GM21423 (cell line): ENCODE measurements around the gene RPL10.
A peak's percentile ranks its signal among the peaks of the same experiment; 100 is the strongest.
"Not testable (repeated sequence)": the region's sequence is repeated elsewhere in the genome, so short reads cannot be mapped to it uniquely, and the experiment has no call there.

Experiments
- ATAC-seq: cut with Tn5 transposase; IDR thresholded peaks from one replicate; pipeline ENCODE4 v1.9.1; 2021; ENCODE audit warnings: mild to moderate bottlenecking, moderate library complexity; ENCODE audit not compliant: unreplicated experiment

The RPL10 gene

DNA sequence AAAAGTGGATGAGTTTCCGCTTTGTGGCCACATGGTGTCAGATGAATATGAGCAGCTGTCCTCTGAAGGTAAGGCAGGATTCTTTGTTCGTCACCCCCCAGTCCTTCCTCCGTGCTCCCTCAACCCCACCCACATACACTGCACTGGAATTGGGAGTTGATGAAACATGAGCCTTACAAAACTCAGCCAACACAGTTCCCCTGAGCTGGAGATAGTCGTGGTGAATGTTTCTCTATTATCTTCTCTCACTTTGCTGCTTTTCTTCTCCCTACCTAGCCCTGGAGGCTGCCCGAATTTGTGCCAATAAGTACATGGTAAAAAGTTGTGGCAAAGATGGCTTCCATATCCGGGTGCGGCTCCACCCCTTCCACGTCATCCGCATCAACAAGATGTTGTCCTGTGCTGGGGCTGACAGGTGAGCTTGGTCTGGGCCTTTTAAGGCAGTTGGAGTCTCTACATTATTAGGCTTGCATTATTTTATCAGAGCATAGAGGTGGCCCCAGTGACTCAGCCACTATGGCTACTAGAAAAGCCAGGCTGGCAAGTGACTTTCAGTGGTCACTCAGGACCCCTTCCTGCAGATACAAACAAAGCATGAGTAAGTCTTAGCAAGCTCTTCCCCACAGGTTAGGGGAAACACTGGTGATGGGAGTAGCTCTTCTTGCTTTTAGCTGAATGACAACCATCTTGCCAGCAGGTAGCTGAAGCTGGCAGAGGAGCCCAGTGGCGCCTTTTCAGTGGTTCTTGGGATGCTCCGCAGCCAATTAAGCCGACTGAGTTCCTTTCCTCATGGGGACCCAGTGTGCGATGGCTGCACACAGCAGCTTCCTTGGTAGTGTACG, 1.6 kb downstream of the RPL10 start:
- ATAC-seq = no peak

DNA sequence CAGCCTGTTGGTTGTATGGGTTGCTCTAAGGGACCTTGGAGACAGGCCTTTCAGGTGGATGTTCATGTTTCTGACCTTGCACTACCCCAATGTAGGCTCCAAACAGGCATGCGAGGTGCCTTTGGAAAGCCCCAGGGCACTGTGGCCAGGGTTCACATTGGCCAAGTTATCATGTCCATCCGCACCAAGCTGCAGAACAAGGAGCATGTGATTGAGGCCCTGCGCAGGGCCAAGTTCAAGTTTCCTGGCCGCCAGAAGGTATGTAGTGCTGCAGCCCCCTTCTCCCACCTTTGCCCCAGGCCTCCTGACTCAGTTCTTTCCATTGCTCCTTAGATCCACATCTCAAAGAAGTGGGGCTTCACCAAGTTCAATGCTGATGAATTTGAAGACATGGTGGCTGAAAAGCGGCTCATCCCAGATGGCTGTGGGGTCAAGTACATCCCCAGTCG, 2.2 kb downstream of the RPL10 start:
- ATAC-seq = not testable (repeated sequence)

DNA sequence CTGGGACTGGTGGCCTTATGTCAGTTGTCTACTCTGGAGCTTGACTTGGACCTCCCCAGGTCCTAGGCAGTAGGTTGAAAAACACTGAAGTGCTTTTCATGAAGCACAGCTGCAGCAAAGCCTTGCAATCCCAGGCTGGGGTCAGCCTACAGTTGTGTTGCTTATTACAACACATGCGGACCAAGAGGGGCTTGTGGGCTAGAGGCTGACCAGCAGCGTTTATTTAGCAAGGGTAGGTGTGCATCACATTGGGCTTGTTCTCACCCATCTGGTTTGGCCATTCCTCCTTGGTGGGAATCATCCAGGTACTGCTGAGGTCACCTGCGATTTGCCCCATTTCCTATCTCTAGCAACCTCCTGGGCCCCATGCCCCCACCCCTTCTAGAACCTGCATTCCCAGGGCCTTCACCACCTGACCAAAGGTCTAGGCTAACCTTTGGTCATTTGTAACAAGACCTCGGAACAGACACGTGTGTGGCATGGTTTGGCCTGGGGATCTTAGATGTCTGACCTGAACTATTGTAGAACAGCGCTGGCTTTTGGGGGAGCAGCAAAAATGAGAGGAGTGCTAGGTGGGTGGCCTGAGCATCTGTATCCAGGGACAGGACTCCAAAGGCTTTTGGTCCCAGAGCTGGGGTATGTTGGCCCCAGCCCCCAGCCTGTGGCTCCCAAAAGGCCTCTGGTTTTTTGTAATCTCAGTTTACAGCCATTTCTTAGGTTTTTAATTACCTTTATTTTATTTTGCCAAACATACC, 3.0 kb downstream of the RPL10 start:
- ATAC-seq = no peak

DNA sequence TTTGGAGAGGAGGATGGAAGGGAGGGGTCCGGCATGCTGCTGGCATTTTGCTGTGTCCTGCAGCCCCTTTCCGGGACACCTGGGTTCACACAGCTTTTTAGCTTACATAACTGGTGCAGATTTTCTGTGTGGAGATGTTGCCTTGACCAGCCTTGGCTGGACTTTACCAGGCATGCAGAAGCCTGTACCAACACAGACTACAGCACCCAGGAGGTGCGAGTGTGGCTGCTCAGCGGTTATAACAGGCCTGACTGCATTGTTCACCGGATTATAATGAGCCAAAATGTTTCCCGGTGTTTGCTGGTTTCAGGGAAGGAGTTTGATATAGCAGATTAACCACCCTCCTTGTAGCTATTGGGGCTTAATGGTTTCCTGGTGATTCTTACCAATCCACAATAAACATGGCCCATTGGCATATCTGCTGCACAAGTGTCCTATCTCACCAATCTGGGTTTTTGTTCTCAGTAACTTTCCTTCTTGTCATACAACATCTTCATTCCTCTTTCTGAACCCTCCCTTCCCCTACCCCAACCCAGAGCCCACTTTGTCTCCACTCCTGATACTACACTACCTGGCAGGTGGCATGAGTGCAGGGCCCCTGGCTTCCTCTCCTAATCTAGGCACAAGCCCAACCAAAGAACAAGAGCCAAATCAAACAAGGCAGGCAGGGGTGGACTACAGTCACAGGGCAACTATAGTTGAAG, 3.9 kb downstream of the RPL10 start:
- ATAC-seq = no peak

DNA sequence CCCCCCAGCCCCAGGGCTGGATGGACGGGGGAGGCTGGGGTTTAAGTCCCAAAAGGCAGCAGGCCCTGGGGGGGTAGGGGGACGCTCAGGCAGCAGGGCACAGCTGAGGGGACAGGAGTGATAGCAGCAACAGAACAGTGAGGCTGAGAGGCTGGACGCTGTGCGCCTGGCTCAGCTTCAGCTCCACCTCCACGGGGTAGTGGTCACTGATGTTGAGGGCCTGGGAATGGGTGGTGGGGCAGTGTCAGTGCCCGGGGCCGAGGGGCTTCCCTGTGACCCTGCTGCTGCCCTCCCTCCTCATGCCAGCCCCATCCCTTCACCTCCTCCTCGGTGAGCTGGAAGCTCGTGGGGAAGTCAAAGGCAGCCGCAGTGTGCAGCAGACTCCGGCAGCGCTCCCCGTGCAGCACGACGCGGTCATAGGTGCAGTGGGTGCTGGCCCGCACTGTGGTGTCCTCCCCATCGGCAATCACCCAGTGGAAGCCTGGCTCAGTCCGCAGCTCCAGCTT, 4.5 kb downstream of the RPL10 start:
- ATAC-seq = no peak

DNA sequence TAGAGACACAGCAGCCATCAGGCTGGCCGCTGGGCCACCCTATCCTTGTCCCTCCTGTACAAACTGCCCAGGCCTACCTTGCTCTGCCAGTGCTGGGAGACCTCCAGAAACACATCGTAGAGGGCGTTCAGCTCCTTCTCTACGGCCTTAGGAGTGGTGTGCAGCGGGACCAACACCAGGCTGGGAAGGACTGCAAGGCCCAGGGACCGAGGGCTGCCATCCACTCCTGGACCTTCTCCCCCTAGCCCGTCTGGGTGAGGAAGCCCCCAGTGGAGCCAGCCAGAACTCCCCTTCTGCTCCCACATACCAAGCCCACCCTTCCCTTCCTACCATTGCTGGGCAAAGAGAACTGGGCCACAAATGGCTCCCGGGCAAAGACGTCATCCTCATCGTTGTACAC, 5.0 kb downstream of the RPL10 start:
- ATAC-seq = no peak

DNA sequence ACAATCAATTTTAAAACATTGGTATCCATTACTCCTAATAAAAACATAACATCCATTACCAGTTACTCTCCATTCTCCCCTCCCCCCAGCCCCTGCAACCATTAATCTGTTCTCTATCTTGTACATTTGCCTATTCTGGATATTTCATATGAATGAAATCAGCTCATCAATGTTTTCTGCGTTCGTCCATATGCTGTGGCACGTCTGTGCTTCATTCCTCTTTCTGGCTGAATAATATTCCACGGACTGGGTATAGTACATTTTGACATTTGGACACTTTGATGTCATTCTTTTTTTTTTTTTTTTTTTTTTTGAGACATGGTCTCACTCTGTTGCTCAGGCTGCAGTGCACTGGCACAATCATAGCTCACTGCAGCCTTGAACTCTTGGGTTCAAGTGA, 5.7 kb downstream of the RPL10 start:
- no peak for ATAC-seq

DNA sequence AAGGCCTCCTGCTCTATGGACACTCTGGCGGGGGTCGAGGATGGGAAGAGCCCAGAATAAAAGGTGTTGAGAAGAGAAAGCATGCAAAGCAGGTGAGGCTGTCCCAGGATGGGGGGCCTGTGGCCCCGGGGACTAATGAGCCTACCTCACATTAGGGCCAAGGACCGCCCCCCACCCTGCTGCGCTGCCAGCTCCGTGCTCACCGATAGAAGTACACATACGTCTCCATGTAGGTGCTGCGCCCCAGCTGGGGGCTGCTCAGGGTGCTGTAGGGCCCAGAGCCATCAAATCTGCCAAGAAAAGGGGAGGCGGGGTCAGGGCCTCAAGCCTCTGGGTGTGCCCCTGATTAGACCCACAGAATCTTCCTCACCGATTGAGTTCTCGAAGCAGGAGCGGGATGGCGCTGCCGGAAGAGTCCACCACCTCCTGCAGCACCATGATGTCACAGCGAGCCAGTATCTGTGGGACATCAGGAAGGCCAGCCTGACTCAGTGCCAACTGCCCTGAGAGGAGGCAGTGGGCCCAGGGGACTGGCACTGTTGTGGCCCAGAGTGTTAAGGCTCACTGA, 6.5 kb downstream of the RPL10 start:
- ATAC-seq = no peak

DNA sequence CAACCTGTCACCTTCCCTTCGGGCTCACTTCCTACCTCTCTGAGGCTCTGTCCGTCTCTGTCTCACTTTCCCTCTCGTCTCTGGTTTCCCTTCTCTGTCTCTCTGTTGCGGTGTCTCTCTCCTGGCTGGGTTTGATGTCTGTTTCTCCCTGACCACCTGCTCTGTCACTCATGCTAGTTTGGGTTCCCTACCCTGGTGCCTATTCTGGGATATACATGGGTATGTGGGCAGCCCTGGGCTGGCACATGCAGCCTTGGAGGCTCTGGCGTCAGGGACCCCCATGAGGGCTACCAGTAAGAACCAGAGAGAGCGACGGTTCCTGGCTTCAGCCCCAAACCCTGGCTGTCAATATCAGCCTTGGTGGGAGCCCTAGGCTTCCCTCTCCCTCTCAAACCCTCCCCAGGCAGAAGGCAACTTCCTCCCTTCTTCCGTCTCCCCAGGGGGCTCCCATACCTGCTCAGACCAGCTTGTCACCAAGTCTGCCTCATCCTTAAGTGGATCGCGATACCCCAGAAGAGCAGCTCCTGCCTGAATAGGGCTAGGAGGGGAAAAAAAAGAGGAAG, 10.6 kb downstream of the RPL10 start:
- no peak for ATAC-seq

DNA sequence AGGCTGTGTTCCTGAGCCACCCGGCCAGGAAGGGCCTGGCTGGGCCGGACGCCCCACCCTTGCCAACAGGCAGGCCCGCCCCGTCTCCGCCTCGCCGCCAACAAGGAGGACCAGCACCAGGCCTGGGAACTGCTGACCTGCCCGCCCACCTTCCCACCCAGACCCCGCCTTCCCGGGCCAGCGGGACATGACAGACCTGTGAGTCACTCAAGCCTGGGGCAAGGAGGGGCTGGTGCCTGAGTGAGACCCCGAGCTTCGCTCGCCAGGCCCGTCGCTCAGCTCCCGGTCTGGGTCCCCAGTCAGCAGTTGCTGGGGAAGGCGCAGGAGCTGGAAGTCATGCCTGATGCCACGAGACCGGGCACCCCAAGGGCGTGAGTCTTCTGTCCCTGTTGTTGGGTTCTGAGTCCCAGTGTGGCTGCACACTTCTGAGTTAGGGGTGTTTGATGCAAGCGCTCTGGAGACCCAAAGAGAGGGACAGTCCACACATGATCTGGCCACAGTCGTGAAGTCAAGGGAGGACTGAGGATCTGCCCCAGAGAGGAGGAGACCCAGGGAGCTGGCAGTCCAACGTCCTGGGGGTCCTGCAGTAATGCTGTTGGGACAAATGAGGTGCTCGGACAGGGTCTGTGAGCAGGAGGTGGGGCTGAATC, 11.2 kb downstream of the RPL10 start, which contains the start of gene DNASE1L1:
TSS of gene DNASE1L1 (minus strand) at position 33 of the 650 bp plus-strand sequence. CDS start 3,686 bp downstream, outside the sequence.
- no peak for ATAC-seq

DNA sequence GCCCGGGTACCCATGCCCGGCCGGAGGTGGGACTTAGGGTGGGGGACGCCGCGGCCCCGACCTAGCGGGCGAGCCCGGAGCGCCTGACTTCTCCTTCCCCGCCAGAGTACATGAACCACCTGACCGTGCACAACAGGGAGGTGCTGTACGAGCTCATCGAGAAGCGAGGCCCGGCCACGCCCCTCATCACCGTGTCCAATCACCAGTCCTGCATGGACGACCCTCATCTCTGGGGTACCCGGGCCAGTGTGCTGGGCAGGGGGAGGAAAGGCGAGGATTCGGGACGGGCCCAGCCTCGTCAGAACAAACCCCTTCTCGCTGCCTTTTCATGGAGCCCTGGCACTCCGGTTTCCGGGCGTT, 13.8 kb downstream of the RPL10 start:
- ATAC-seq = peak; percentile 48

DNA sequence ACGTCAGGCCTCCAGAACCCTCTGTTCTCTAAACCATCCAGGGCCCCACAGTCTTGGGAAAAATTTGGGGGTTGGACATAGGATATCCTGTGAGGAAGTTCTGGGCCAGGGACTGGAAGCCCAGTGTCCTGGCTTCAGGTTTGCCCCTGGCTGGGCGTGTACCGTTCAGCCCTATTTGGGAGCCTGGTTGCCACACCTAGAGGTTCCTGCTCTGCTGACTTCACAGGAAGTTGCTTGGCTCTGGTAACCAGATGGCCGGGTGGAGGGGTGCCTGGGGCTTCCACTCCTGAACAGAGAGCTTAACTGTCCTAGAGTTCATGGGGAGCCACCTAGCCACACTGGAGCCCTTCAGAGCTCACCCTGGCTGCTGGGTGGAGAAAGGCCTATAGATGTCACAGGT, 14.3 kb downstream of the RPL10 start:
- no peak for ATAC-seq

DNA sequence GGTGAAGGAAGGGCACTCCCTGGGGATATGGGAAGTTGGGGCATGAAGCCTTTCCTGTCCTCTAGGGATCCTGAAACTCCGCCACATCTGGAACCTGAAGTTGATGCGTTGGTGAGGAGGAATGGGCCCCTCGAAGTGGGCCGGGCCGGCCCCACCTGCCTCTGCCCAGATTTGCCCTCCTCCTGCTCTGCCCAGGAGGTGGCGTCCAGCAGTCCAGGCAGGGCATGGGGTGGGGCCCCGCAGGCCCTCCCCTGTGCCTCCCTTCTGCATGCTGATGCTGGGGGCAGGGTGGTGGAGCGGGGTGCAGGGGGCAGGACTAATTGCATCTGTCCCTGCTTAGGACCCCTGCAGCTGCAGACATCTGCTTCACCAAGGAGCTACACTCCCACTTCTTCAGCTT, 15.0 kb downstream of the RPL10 start:
- ATAC-seq = no peak

DNA sequence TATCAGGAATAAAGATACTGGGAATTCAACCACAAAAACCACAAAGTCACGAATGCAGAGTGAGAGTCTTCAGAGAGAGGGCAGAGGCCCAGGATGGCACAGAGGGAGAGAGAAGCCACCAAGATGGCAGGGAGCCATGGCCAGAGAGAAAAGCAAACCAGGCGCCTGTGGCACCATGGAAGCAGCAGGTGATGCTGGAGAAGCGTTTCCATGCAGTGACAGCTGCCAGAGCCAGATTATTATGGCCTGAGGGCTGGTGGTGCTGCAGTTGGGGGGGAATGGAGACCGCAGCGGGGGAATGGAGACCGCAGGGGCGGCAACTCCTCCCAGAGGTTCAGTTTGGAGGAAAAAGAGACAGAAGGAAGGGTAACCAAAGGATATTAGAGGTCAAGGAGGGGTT, 19.0 kb downstream of the RPL10 start:
- no peak for ATAC-seq

DNA sequence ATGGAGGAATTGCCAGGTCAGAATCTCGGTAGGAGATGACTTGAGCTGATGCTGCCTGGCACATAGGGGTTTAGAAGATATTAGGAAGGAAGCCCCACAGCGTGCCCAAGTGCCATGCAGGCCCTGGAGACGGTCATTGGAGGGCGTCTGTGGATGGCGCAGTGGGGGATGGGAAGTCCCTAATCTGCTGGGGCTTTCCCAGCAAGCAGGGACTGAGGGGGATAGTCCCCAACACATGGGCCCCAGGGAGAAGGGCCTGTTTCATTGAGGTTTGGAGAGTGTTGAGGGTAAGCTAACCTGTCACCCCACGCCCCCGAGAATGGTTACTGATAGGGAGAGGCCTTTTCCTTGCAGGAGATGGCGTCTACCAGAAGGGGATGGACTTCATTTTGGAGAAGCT, 21.0 kb downstream of the RPL10 start:
- ATAC-seq = no peak

DNA sequence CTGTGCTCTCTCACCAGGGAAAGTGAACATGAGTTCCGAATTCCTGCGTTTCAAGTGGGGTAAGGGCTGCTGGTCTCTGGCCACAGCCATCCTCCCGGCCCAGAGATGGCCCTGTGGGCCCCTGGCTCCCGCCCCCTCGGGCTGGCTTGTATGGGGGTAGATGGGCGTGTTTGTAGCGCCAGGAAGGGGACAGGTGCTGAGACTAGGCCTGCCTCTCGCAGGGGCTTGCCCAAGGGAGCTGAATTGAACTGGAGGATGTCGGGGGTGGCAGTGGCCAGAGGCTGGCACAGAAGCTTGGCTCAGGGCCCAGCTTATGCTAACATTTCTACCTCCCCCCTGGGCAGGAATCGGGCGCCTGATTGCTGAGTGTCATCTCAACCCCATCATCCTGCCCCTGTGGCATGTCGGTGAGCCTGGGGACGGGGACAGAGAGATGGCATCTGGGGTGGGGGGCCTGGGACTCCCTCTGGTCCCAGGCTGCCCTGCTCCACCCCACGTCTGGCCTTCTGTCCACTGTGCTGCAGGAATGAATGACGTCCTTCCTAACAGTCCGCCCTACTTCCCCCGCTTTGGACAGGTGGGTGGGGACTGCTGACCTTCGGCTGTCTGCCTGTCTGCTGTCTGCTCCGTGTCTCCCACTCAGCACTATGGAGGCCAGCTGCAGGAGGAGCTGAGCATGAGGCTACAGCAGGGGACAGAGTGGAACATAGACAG, 21.7 kb downstream of the RPL10 start:
- ATAC-seq = no peak

DNA sequence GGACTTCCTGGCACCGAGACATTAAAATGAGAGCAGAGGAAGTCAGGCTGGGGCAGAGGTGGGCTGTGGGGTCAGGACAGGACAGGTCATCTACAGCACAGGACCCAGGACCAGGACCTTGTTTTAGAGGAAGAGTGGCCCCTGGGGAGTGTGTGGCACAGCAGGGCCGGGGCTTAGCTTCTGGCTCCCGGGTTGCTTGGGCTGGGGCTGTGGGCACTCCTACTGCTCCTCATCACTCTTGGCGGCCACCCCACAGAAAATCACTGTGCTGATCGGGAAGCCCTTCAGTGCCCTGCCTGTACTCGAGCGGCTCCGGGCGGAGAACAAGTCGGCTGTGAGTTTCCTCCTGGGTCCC, 22.2 kb downstream of the RPL10 start:
- no peak for ATAC-seq

DNA sequence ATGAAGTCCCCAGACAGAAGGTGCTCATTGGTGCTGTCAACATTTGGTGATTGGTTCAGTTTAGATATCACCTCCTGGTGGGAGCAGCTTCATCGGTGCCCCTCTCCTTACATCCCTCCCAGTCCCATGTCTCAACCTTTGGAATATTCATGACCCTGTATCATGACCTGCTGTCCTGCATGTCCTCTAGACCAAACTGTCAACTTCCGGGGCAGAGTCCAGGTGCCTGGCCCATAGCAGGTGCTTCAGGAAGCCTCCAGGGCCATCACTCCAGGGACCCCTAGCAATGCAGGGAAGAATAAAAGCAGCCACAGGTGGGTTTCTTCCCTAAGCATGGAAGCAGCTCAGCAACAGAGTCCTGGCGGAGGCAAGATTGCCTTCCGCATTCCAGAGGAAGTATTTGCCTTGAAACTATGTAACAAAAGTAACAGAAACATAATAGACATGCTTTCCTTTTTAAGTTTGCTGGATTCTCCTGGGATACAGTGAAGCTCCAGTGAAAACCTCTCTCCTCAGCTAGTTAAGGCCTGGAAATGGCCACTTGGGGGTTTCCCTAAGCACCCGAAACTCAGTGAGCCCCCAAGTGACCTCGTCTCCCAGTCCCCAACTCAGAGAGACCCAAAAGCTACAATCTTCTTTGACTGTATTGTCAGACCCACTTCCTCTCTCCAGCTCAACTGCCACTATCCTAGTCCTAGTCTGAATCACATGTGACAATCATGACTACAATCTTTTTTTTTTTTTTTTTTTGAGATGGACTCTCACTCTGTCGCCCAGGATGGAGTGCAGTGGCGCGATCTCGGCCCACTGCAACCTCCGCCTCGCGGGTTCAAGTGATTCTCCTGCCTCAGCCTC, 29.0 kb downstream of the RPL10 start:
- ATAC-seq = no peak
